ENCODE data around the gene MTHFD1L.

DNA sequence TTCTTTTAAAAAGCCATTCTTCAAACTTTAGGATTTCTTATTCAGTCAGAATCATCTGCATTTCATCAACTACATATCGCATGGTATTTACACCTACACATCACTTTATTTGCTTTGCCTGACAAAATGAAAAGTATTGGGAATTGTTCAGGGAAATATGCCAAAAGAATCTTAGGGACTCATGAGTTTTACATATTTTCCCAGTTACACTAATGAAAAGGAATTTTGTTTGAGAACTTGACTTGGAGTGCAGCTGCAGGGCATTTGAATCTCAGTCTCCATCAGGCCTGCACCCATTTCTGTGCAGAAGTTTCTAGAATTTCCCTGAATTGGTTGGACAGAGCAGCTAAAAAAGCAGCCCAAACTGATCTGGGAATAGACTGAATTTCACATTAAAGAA, 65.3 kb downstream of the MTHFD1L start:
- no peak for TF ChIP-seq TBP (IDR thresholded peaks at IDR 0.05; ENCODE audit: low read depth, low read length)
- no peak for TF ChIP-seq SIX5 (IDR thresholded peaks at IDR 0.05; ENCODE audit: low read depth, low read length)

Measured in H1 (cell line).